PC-3 (cell line): ENCODE data around the gene GIGYF2. TPM values are rescaled to one million over a fixed set of nuclear protein-coding genes. Genes with fewer than 3 reads are reported as not detected.

Experiments
- ATAC-seq: fragments of 200-7000 bp; cut with Tn5 transposase; 2 replicates; pipeline ENCODE4 v1.9.1; 2020; ENCODE audit warnings: mild to moderate bottlenecking, moderate library complexity
- BruUV-seq: library from RNA; stranded (reverse); fragments of 400-500 nt; replicated peaks from 2 replicates; lab custom pipeline; 2021; lab: Mats Ljungman, UMichigan
- CTCF ChIA-PET: fragments of 300-600 bp; sonication (Branson Sonifier 250); formaldehyde crosslinking; loops from one replicate; lab custom pipeline; 2022; ENCODE audit warnings: antibody characterized with exemption; lab: Charles Lee
- POLR2A ChIA-PET: fragments of 300-600 bp; sonication (Branson Sonifier 250); formaldehyde crosslinking; loops from one replicate; lab custom pipeline; 2022; ENCODE audit warnings: antibody characterized with exemption; ENCODE audit not compliant: unreplicated experiment; lab: Charles Lee
- DNase-seq: peaks from one replicate; pipeline ENCODE4 v3.0.0-alpha.2; 2015
- H2AFZ ChIP-seq: fragments of 300-600 bp; sonication (generic); 2 replicates; pipeline ENCODE4 v1.6.0; 2016; ENCODE audit warnings: antibody characterized with exemption, low read length
- H3F3A ChIP-seq: fragments of 300-600 bp; sonication (generic); one replicate; pipeline ENCODE4 v1.6.0; 2017; ENCODE audit warnings: antibody characterized with exemption, low read length, control low read depth, mild to moderate bottlenecking; ENCODE audit not compliant: unreplicated experiment
- H3K27ac ChIP-seq: fragments of 300-600 bp; sonication (generic); 2 replicates; pipeline ENCODE4 v1.5.1; 2016; ENCODE audit warnings: mild to moderate bottlenecking, low read length
- H3K27me3 ChIP-seq: fragments of 300-600 bp; sonication (generic); 2 replicates; pipeline ENCODE4 v1.6.1; 2016; ENCODE audit warnings: low read length, mixed read lengths
- H3K36me3 ChIP-seq: fragments of 300-600 bp; sonication (generic); 2 replicates; pipeline ENCODE4 v1.6.1; 2016; ENCODE audit warnings: low read depth, mixed run types, low read length, mixed read lengths
- H3K4me1 ChIP-seq: fragments of 300-600 bp; sonication (generic); 2 replicates; pipeline ENCODE4 v1.5.1; 2016; ENCODE audit warnings: low read length; ENCODE audit not compliant: insufficient read depth
- H3K4me2 ChIP-seq: fragments of 300-600 bp; sonication (generic); 2 replicates; pipeline ENCODE4 v1.6.0; 2016; ENCODE audit warnings: low read length
- H3K4me3 ChIP-seq: fragments of 300-600 bp; sonication (generic); 2 replicates; pipeline ENCODE4 v1.5.1; 2016; ENCODE audit warnings: mild to moderate bottlenecking, low read length, mixed read lengths
- H3K79me2 ChIP-seq: fragments of 300-600 bp; sonication (generic); 2 replicates; pipeline ENCODE4 v1.6.1; 2017; ENCODE audit warnings: low read length, mixed read lengths
- H3K9ac ChIP-seq: fragments of 300-600 bp; sonication (generic); 2 replicates; pipeline ENCODE4 v1.6.0; 2016; ENCODE audit warnings: mild to moderate bottlenecking, low read length
- H3K9me2 ChIP-seq: fragments of 300-600 bp; sonication (generic); replicated peaks from 2 replicates; pipeline ENCODE4 v1.6.1; 2016; ENCODE audit warnings: mixed run types, low read length, mixed read lengths
- H3K9me3 ChIP-seq: fragments of 300-600 bp; sonication (generic); 2 replicates; pipeline ENCODE4 v1.6.1; 2016; ENCODE audit warnings: low read length, mixed read lengths
- H4K20me1 ChIP-seq: fragments of 300-600 bp; sonication (generic); 2 replicates; pipeline ENCODE4 v1.6.1; 2016; ENCODE audit warnings: low read length, mixed read lengths
- EZH2 ChIP-seq: fragments of 300-600 bp; sonication (generic); IDR thresholded peaks from one replicate; pipeline ENCODE4 v1.6.1; 2017; ENCODE audit warnings: antibody characterized with exemption, mild to moderate bottlenecking, low read length; ENCODE audit not compliant: unreplicated experiment
- EZH2phosphoT487 ChIP-seq: fragments of 300-600 bp; sonication (generic); IDR thresholded peaks from 2 replicates; pipeline ENCODE4 v1.6.1; 2018; ENCODE audit warnings: mild to moderate bottlenecking, antibody characterized with exemption, low read length, borderline replicate concordance
- intact Hi-C: fragments of 100-400 bp; cut with micrococcal nuclease; formaldehyde crosslinking; loops from 2 replicates; pipeline ENCODE4 v1.9.0; 2023
- total RNA-seq: library from RNA; depleted of rRNA; stranded (reverse); fragments of >200 nt; gene quantifications from 2 replicates; pipeline ENCODE4 v1.2.3, GENCODE V29; 2014
- TF ChIP-seq, protein P1 (sequence below): fragments of 300-600 bp; sonication (generic); conservative IDR thresholded peaks from 2 replicates; pipeline ENCODE4 v1.5.1; 2017; ENCODE audit warnings: antibody characterized with exemption, low read depth, mild to moderate bottlenecking, low read length

The GIGYF2 gene
- total RNA-seq, 1 experiment from 2014 or later: 41.3 TPM

DNA sequence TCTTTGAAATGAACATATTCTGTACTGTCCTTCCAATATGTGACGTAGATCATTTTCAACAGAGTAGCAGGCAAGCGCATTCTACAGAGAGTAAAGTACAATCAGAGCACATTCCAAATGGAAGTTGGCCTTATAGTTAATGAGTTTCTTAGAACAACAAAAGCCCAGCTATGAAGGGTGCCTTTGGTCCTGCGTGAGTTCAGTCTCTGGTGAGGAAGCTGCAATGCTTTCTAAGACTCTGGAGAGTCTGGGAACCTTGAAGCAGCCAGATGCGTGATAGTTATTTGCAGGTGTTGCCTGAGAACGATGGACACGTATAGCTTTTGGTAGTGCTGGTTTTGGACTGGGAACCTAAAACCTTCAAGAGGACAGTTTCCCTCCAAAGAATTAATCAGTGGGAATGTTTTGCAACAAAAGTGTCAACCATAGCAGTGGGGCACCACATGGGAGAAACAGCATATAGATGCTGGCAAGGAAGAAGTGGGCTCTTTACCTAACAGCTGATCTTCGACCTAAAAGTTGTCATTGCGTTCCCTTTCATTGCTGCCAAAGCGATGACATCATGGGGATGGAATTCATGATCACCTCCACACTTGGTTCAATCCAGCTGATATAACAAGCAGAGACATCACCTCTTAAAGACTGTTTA, 163.6 kb downstream of the GIGYF2 start:
- Histone ChIP-seq H3K27ac (no peak overlapping the region), H3K27me3 (no peaks in the 10 kb centered on the region), H3K79me2 (no peaks in the 10 kb centered on the region), H3K36me3 (peaks cover 31% of the 10 kb centered on the region), H3K9ac (no peak overlapping the region), H3F3A (no peaks in the 10 kb centered on the region), H3K9me2 (no peaks in the 10 kb centered on the region), H3K4me3 (no peak overlapping the region), H3K4me1 (peaks cover 11% of the 10 kb centered on the region), H2AFZ (no peak overlapping the region), H3K9me3 (no peaks in the 10 kb centered on the region), H3K4me2 (no peak overlapping the region), H4K20me1 (no peaks in the 10 kb centered on the region)
- intact Hi-C loops: no loop called here
- CTCF ChIA-PET: no interaction called here
- peak; percentile 25 for DNase-seq
- no TSS peak for BruUV-seq
- TF ChIP-seq EZH2phosphoT487: no peak
- TF ChIP-seq EZH2: no peak
- TF ChIP-seq, protein P1, sequence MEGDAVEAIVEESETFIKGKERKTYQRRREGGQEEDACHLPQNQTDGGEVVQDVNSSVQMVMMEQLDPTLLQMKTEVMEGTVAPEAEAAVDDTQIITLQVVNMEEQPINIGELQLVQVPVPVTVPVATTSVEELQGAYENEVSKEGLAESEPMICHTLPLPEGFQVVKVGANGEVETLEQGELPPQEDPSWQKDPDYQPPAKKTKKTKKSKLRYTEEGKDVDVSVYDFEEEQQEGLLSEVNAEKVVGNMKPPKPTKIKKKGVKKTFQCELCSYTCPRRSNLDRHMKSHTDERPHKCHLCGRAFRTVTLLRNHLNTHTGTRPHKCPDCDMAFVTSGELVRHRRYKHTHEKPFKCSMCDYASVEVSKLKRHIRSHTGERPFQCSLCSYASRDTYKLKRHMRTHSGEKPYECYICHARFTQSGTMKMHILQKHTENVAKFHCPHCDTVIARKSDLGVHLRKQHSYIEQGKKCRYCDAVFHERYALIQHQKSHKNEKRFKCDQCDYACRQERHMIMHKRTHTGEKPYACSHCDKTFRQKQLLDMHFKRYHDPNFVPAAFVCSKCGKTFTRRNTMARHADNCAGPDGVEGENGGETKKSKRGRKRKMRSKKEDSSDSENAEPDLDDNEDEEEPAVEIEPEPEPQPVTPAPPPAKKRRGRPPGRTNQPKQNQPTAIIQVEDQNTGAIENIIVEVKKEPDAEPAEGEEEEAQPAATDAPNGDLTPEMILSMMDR: no peak
- no peak for ATAC-seq
- POLR2A ChIA-PET: no interaction called here

DNA sequence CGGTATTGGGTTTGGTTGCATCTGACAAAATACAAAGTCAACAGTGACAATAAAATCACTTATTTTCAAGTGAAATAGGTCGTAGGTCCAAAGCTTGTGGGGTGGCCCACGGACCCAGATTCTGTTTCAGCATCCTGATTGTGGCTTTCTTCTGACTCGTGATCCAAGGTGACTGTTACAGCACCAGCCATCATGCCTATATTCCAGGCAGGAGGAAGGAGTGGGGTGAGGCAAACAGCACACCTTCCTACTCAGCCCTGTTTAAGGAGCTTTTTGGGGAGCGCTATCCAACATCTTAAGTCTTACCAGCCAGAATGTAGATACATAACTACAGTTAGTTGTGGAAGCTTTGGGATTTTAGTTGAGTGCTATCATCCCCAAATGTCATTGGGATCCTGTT, 164.2 kb downstream of the GIGYF2 start:
- BruUV-seq: no TSS peak
- Histone ChIP-seq H3K36me3 (peaks cover 29% of the 10 kb centered on the region), H3K9me2 (no peaks in the 10 kb centered on the region), H3K9me3 (no peaks in the 10 kb centered on the region), H3K27me3 (no peaks in the 10 kb centered on the region), H3K79me2 (no peaks in the 10 kb centered on the region), H4K20me1 (no peaks in the 10 kb centered on the region), H3K4me2 (no peak overlapping the region), H3K27ac (no peak overlapping the region), H3K4me1 (peaks cover 6% of the 10 kb centered on the region), H3K4me3 (no peak overlapping the region), H2AFZ (no peak overlapping the region), H3F3A (no peaks in the 10 kb centered on the region), H3K9ac (no peak overlapping the region)
- ChIA-PET CTCF (no interaction called here), POLR2A (no interaction called here)
- ATAC-seq: no peak
- intact Hi-C loops: no loop called here
- no peak for TF ChIP-seq EZH2phosphoT487
- no peak for TF ChIP-seq EZH2
- TF ChIP-seq, protein P1: no peak
- DNase-seq: no peak

DNA sequence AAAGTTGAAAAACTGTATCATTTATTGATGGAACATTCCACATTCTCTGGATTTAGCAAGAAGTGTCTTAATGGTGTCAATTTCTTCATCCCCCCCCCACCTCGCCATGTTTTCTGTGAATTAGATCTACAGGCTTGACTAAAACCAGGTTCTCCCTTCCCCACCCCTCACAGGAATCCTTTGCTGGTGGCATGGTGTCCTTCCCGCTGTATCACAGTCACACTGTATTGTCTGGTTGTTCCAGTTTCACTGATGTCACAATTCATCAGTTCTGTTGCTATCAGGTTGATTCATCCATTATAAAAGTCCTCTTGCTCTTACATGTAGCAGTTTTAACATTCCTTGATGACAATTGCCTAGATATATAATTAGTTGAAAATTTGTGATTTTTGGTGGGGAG, 166.9 kb downstream of the GIGYF2 start:
- no peak overlapping the region for H3K9ac ChIP-seq
- H3K9me3 ChIP-seq: no peaks in the 10 kb centered on the region
- no peak overlapping the region for H2AFZ ChIP-seq
- H3K36me3 ChIP-seq: peaks cover 10% of the 10 kb centered on the region; the same call in 1 of the 2 replicates
- H3K9me2 ChIP-seq: no peaks in the 10 kb centered on the region
- intact Hi-C loops: no loop called here
- CTCF ChIA-PET: no interaction called here
- no peaks in the 10 kb centered on the region for H3K79me2 ChIP-seq
- DNase-seq (no peak), ATAC-seq (no peak)
- POLR2A ChIA-PET: no interaction called here
- no peaks in the 10 kb centered on the region for H4K20me1 ChIP-seq
- no peaks in the 10 kb centered on the region for H3K4me1 ChIP-seq
- no peak overlapping the region for H3K4me3 ChIP-seq
- H3F3A ChIP-seq: no peaks in the 10 kb centered on the region
- H3K27ac ChIP-seq: no peak overlapping the region
- no peaks in the 10 kb centered on the region for H3K27me3 ChIP-seq
- BruUV-seq: no TSS peak
- no peak overlapping the region for H3K4me2 ChIP-seq
- TF ChIP-seq, protein P1: no peak
- TF ChIP-seq EZH2 (no peak), EZH2phosphoT487 (no peak)
